Endothelial cell (in vitro differentiated cells): ENCODE data around the gene OR7D2. TPM values are rescaled to one million over a fixed set of nuclear protein-coding genes. Genes with fewer than 3 reads are reported as not detected.
A peak's percentile ranks its signal among the peaks of the same experiment; 100 is the strongest.

Source experiments
- DNase-seq: peaks from one replicate; pipeline ENCODE4 v3.0.0; 2021; ENCODE audit warnings: low spot score
- H3K27ac Mint-ChIP-seq: one replicate; pipeline ENCODE4 v1.8.0; 2021; ENCODE audit warnings: mixed read lengths, inconsistent platforms; ENCODE audit not compliant: unreplicated experiment
- H3K27me3 Mint-ChIP-seq: one replicate; pipeline ENCODE4 v1.8.0; 2021; ENCODE audit warnings: mild to moderate bottlenecking, moderate library complexity, mixed read lengths, inconsistent platforms; ENCODE audit not compliant: unreplicated experiment
- H3K36me3 Mint-ChIP-seq: one replicate; pipeline ENCODE4 v1.8.0; 2021; ENCODE audit warnings: mild to moderate bottlenecking, low read depth, mixed read lengths, inconsistent platforms; ENCODE audit not compliant: unreplicated experiment
- H3K4me1 Mint-ChIP-seq: one replicate; pipeline ENCODE4 v1.8.0; 2021; ENCODE audit warnings: mild to moderate bottlenecking, mixed read lengths, inconsistent platforms; ENCODE audit not compliant: unreplicated experiment
- H3K4me3 Mint-ChIP-seq: one replicate; pipeline ENCODE4 v1.8.0; 2021; ENCODE audit warnings: mild to moderate bottlenecking, mixed read lengths, inconsistent platforms; ENCODE audit not compliant: unreplicated experiment
- H3K9me3 Mint-ChIP-seq: one replicate; pipeline ENCODE4 v1.8.0; 2021; ENCODE audit warnings: mixed read lengths, inconsistent platforms; ENCODE audit not compliant: unreplicated experiment
- long read RNA-seq: library from polyadenylated mRNA; unstranded; transcript quantifications from one replicate; pipeline ENCODE4 v2.0.0, GENCODE V29; 2020; ENCODE audit not compliant: unreplicated experiment
- total RNA-seq: library from RNA; stranded (reverse); fragmentation: NEBNext Ultra II Directional; extraction: Animal tissue kit (Norgen Biotek cat#: 25700); gene quantifications from one replicate; pipeline ENCODE4 v1.2.1, GENCODE V29; 2021; ENCODE audit not compliant: unreplicated experiment
- TF ChIP-seq, protein P1 (sequence below): fragments of 200-600 bp; sonication (generic); IDR thresholded peaks from one replicate; pipeline ENCODE4 v1.5.0; 2021; ENCODE audit warnings: antibody characterized with exemption; ENCODE audit not compliant: unreplicated experiment

OR7D2 gene
- not detected for total RNA-seq
- long read RNA-seq, result 0 reads

GRCh38 chr19:9178901-9179300, at the start of gene OR7D2:
Gene OR7D2, plus strand, starts transcription at chr19:9178979. Its CDS starts 6,803 bp downstream, at chr19:9185782.
- no peaks in the 10 kb centered on the region for H3K4me1 Mint-ChIP-seq
- no peak within 1 kb of the TSS for H3K4me3 Mint-ChIP-seq
- H3K27ac Mint-ChIP-seq, result no peak within 1 kb of the TSS
- DNase-seq, result no peak
- TF ChIP-seq, protein P1, sequence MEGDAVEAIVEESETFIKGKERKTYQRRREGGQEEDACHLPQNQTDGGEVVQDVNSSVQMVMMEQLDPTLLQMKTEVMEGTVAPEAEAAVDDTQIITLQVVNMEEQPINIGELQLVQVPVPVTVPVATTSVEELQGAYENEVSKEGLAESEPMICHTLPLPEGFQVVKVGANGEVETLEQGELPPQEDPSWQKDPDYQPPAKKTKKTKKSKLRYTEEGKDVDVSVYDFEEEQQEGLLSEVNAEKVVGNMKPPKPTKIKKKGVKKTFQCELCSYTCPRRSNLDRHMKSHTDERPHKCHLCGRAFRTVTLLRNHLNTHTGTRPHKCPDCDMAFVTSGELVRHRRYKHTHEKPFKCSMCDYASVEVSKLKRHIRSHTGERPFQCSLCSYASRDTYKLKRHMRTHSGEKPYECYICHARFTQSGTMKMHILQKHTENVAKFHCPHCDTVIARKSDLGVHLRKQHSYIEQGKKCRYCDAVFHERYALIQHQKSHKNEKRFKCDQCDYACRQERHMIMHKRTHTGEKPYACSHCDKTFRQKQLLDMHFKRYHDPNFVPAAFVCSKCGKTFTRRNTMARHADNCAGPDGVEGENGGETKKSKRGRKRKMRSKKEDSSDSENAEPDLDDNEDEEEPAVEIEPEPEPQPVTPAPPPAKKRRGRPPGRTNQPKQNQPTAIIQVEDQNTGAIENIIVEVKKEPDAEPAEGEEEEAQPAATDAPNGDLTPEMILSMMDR, result no peak
- peaks cover 19% of the 10 kb centered on the region for H3K9me3 Mint-ChIP-seq
- no peaks in the 10 kb centered on the region for H3K27me3 Mint-ChIP-seq
- H3K36me3 Mint-ChIP-seq, result no peaks in the 10 kb centered on the region

GRCh38 chr19:9130965-9131364, 47.8 kb upstream of the OR7D2 start:
- Mint-ChIP-seq H3K4me3 (no peak overlapping the region), H3K4me1 (no peaks in the 10 kb centered on the region), H3K27me3 (peaks cover 2% of the 10 kb centered on the region), H3K27ac (no peak overlapping the region), H3K36me3 (peaks cover 10% of the 10 kb centered on the region), H3K9me3 (peaks cover 22% of the 10 kb centered on the region)
- TF ChIP-seq, protein P1, result no peak
- DNase-seq, result no peak

- no peak overlapping the region for H3K27ac Mint-ChIP-seq
- no peak for DNase-seq
- H3K4me3 Mint-ChIP-seq, result no peak overlapping the region
- peaks cover 2% of the 10 kb centered on the region for H3K27me3 Mint-ChIP-seq
- TF ChIP-seq, protein P1, result no peak
- H3K4me1 Mint-ChIP-seq, result no peaks in the 10 kb centered on the region
- peaks cover 3% of the 10 kb centered on the region for H3K36me3 Mint-ChIP-seq
- peaks cover 12% of the 10 kb centered on the region for H3K9me3 Mint-ChIP-seq
Observed at GRCh38 chr19:9132422-9132821, 46.4 kb upstream of the OR7D2 start.

GRCh38 chr19:9139609-9140158, 39.1 kb upstream of the OR7D2 start:
- H3K4me3 Mint-ChIP-seq, result peak overlapping the region; percentile 100
- peaks cover 15% of the 10 kb centered on the region for H3K4me1 Mint-ChIP-seq
- peak overlapping the region; percentile 96 for H3K27ac Mint-ChIP-seq
- H3K9me3 Mint-ChIP-seq, result peaks cover 3% of the 10 kb centered on the region
- no peaks in the 10 kb centered on the region for H3K36me3 Mint-ChIP-seq
- H3K27me3 Mint-ChIP-seq, result peaks cover 4% of the 10 kb centered on the region
- TF ChIP-seq, protein P1, result no peak
- DNase-seq, result no peak

DNA sequence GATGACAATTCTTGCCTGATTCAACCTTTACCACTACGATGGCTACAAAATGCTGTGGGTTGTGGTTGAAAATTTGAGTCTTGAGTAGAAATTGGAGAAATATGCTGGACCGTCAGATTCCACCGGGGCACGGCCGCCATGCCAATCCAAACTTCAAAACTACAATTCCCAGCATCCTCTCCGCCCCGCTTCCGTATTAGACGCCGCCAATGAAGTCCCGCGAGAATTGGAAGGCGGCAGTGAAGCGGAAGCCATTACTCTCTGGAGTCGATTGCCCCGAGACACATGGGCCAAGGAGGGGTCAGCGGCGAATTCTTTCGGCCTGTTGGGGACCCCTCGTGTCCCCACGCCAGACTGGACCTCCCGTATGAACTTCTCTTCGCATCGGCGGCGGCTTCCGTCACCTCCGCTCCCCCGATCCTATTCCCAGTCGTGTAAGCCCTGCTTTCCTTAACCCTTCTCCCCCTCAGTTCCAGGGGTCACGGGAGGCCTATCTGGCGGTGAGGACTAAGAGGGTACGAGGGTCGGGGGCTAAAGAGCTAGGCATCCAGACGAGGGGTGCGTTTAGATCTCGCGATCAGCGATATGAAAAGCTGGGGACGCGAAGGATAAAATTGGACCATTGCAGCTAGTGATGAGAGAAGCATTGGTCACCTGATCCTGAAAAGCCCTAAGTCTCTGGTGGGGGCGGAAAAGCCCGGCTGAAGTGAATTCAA, 38.5 kb upstream of the OR7D2 start, which contains the start of gene ZNF317:
Gene ZNF317 (plus strand): TSS at position 239 of the 716 bp plus-strand sequence. CDS start 15,620 bp downstream, outside the sequence.
- H3K4me3 Mint-ChIP-seq, result peak within 1 kb of the TSS; percentile 100
- TF ChIP-seq, protein P1, result no peak
- H3K9me3 Mint-ChIP-seq, result peaks cover 4% of the 10 kb centered on the region
- peaks cover 3% of the 10 kb centered on the region for H3K27me3 Mint-ChIP-seq
- H3K4me1 Mint-ChIP-seq, result peaks cover 15% of the 10 kb centered on the region
- peaks cover under 1% of the 10 kb centered on the region for H3K36me3 Mint-ChIP-seq
- DNase-seq, result peak; percentile 87
- peak within 1 kb of the TSS; percentile 96 for H3K27ac Mint-ChIP-seq
